Colonic mucosa (tissue), 4 donors: Measurements from ENCODE around the gene ATG12. TPM values are rescaled to one million over a fixed set of nuclear protein-coding genes. Genes with fewer than 3 reads are reported as not detected.
A peak's percentile ranks its signal among the peaks of the same experiment; 100 is the strongest.

Experiments used
- DNase-seq: peaks from one replicate; pipeline ENCODE4 v3.0.0-alpha.2; 2020
- H3K27ac ChIP-seq: fragments of 200-600 bp; one replicate; pipeline ENCODE4 v1.8.0; 2021
- H3K27me3 ChIP-seq: fragments of 200-600 bp; one replicate; pipeline ENCODE4 v1.8.0; 2021
- H3K36me3 ChIP-seq: fragments of 200-600 bp; one replicate; pipeline ENCODE4 v1.8.0; 2021
- H3K4me1 ChIP-seq: fragments of 200-600 bp; one replicate; pipeline ENCODE4 v1.8.0; 2021; ENCODE audit warnings: mild to moderate bottlenecking
- H3K4me3 ChIP-seq: fragments of 200-600 bp; one replicate; pipeline ENCODE4 v1.8.0; 2021
- H3K9ac ChIP-seq, 2 donors: one replicate each; pipeline ENCODE4 v1.7.0; 2013; ENCODE audit warnings: control low read depth in 2 of 2, low read depth in 2 of 2, low read length in 2 of 2
- H3K9me3 ChIP-seq: fragments of 200-600 bp; one replicate; pipeline ENCODE4 v1.8.0; 2021
- intact Hi-C: fragments of 100-400 bp; cut with DNase I; formaldehyde crosslinking; loops from one replicate; pipeline ENCODE4 v1.14.1; 2022
- total RNA-seq, 2 donors: library from RNA; stranded (reverse); fragmentation: NEBNext Ultra II Directional in 1 of 2; extraction: Animal tissue kit (Norgen Biotek cat#: 25700) in 1 of 2; gene quantifications; one replicate each; pipeline ENCODE4 v1.2.1, GENCODE V29; 2021
- TF ChIP-seq, protein P1 (sequence below): fragments of 200-600 bp; IDR thresholded peaks from one replicate; pipeline ENCODE4 v1.8.0; 2022; ENCODE audit warnings: antibody characterized with exemption, mild to moderate bottlenecking
- donor health status: healthy.
- donor health status: DM: no; HTN: no; CAD: no.
- donor health status: DM: no; HTN: no; CAD: no.

ATG12 gene
- total RNA-seq, 2 donors from 2014 or later, result 24.5 to 38.9 TPM

DNA sequence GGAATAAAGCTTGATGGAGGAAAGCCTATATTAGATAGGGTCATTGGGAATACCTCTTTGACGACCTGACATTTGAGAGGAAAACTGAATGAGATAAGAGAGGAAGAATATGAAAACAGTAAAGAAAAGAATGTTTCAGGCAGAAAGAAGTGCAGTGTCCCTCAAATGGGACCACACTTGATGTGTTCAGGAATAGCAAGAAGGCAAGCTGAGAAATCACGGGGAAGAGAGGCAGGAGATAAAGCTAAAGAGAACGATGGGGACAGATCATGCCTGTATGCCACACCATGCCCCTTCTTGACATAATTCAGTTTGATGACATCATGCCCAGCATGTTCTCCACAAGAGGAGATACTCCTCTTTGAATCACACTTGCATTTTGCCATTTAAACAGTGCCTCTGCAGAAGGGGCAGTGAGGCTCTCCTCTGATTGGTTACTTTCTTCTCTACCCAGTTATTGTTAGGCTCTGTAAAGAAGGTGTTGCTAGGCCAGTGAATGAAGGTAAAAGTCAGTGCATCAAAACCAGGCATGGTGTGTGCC is 8.0 kb upstream of the ATG12 start:
- Histone ChIP-seq H3K9ac (no peak overlapping the region), H3K27me3 (no peaks in the 10 kb centered on the region), H3K36me3 (no peaks in the 10 kb centered on the region), H3K27ac (no peak overlapping the region), H3K4me1 (no peaks in the 10 kb centered on the region), H3K4me3 (no peak overlapping the region), H3K9me3 (no peaks in the 10 kb centered on the region)
- DNase-seq, result no peak
- TF ChIP-seq, protein P1, sequence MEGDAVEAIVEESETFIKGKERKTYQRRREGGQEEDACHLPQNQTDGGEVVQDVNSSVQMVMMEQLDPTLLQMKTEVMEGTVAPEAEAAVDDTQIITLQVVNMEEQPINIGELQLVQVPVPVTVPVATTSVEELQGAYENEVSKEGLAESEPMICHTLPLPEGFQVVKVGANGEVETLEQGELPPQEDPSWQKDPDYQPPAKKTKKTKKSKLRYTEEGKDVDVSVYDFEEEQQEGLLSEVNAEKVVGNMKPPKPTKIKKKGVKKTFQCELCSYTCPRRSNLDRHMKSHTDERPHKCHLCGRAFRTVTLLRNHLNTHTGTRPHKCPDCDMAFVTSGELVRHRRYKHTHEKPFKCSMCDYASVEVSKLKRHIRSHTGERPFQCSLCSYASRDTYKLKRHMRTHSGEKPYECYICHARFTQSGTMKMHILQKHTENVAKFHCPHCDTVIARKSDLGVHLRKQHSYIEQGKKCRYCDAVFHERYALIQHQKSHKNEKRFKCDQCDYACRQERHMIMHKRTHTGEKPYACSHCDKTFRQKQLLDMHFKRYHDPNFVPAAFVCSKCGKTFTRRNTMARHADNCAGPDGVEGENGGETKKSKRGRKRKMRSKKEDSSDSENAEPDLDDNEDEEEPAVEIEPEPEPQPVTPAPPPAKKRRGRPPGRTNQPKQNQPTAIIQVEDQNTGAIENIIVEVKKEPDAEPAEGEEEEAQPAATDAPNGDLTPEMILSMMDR, result no peak
- intact Hi-C loops, result no loop called here

DNA sequence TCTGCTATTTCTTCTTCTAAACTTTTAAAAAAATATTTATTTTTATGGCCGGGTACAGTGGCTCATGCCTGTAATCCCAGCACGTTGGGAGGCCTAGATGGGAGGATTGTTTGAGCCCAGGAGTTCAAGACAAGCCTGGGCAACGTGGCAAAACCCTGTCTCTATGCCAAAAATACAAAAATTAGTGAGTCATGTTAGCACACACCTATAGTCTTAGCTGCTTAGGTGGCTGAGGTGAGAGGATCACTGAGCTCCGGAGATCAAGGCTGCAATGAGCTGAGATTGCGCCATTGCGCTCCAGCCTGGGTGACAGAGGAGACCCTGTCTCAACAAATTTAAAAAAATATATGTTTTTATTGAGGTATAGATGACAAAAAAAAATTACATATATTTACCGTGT is 5.9 kb upstream of the ATG12 start:
- H3K9ac ChIP-seq, result no peak overlapping the region
- H3K4me3 ChIP-seq, result no peak overlapping the region
- DNase-seq, result no peak
- H3K4me1 ChIP-seq, result no peaks in the 10 kb centered on the region
- H3K36me3 ChIP-seq, result no peaks in the 10 kb centered on the region
- no peaks in the 10 kb centered on the region for H3K27me3 ChIP-seq
- H3K27ac ChIP-seq, result no peak overlapping the region
- no peaks in the 10 kb centered on the region for H3K9me3 ChIP-seq
- intact Hi-C loops, result no loop called here
- TF ChIP-seq, protein P1, result no peak

DNA sequence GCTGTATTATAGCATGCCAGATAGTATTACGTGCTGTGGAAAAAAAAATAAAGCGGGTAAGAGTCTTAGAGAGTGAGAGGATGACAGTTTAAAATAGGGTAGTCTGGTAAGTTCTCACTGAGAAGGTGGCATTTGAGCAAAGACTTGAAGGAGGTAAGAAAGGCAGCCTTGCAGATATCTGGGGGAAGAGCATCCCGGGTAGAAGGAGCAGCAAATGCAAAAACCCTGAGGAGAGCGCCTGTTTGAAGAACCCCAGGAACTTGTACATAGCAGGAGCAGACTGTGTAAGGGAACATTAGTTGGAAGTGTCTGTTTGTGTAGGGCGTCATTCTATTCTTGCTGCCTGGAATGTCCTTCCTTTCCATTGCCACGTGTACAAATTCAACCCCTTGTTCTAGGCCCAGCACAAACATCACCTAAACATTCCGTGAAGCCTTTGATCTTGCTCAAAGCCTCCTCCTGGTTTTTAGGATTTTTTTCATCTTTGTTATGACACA is 3.0 kb upstream of the ATG12 start:
- no peak for DNase-seq
- H3K4me1 ChIP-seq, result peaks cover 12% of the 10 kb centered on the region
- no peaks in the 10 kb centered on the region for H3K36me3 ChIP-seq
- H3K27ac ChIP-seq, result no peak overlapping the region
- no peak overlapping the region for H3K9ac ChIP-seq
- no peak overlapping the region for H3K4me3 ChIP-seq
- H3K9me3 ChIP-seq, result no peaks in the 10 kb centered on the region
- TF ChIP-seq, protein P1, result no peak
- H3K27me3 ChIP-seq, result no peaks in the 10 kb centered on the region
- intact Hi-C loops, result loop anchor here (5.0 kb wide), 1 partner anchor 222 kb away; no protein-coding TSS in a partner anchor

DNA sequence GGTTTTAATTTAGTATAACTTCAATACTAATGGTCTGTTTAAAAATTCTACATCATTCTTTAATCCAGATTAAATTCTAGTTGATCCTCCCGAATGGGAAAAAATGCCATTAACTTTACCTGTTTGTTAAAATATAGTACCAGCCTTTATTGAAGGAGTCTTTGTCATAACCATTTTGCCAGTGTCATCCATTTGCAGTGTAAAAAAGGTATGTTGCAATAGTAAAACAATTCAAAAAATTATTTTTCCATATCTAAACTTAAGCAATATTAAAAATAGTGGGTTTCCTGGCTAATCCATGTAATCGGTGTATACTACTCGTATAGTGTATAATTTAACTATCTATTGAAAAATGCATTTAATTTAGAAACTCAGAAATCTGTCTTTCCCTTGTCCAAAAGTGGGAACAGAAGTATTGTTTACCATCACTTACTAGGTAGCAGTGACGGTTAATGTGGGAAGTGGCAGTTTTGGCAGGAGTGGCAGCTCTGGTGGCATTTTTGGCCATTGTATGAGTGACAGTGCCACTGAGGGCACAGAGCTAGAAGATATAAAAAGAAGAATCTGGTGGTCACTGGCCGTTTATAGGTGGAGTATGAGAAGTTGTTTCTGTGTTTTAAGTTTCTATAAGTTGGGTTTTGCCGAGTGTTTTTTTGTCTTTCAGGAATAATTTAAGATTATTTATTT is 2.2 kb upstream of the ATG12 start:
- Histone ChIP-seq H3K27me3 (no peaks in the 10 kb centered on the region), H3K36me3 (no peaks in the 10 kb centered on the region), H3K4me3 (no peak overlapping the region), H3K9me3 (no peaks in the 10 kb centered on the region), H3K27ac (no peak overlapping the region), H3K4me1 (peaks cover 18% of the 10 kb centered on the region), H3K9ac (no peak overlapping the region)
- TF ChIP-seq, protein P1, result no peak
- intact Hi-C loops, result loop anchor here (5.0 kb wide), 1 partner anchor 221 kb away; no protein-coding TSS in a partner anchor
- DNase-seq, result no peak

DNA sequence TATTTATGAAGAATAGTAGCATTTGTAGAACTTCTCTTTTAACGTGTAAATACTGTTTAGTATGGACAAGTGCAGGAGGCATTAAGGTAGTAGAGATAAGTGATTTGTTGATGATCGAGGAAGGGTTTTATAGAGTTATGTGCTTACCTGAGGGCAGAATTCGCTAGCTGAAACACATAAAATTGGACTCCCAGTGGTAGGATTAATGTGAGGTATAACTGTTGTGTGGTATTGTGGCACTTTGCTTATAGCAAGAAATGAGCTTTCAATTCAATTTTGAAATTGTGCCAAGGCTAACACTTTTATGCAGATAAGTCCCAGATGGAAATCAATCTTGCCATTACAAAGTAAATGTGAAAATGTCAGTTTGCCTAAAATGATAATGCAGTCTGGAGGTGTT is 1.6 kb upstream of the ATG12 start:
- Histone ChIP-seq H3K4me3 (peak overlapping the region; percentile 92), H3K27me3 (no peaks in the 10 kb centered on the region), H3K9me3 (no peaks in the 10 kb centered on the region), H3K9ac (peak overlapping the region in 1 of 2 donors; percentile 79), H3K27ac (peak overlapping the region; percentile 86), H3K36me3 (no peaks in the 10 kb centered on the region), H3K4me1 (peaks cover 21% of the 10 kb centered on the region)
- DNase-seq, result no peak
- TF ChIP-seq, protein P1, result no peak
- intact Hi-C loops, result loop anchor here (5.0 kb wide), 1 partner anchor 221 kb away; no protein-coding TSS in a partner anchor
